ENCODE data around the gene BMPR1A. TPM values are rescaled to one million over a fixed set of nuclear protein-coding genes. Genes with fewer than 3 reads are reported as not detected.

The BMPR1A gene
- total and polyA plus RNA-seq, 9 of the 15 experiments (the other 6 are each of a cell fraction or from before 2014, with no cell fraction given) = 1.6 to 17.5 (median 9.1) TPM

DNA sequence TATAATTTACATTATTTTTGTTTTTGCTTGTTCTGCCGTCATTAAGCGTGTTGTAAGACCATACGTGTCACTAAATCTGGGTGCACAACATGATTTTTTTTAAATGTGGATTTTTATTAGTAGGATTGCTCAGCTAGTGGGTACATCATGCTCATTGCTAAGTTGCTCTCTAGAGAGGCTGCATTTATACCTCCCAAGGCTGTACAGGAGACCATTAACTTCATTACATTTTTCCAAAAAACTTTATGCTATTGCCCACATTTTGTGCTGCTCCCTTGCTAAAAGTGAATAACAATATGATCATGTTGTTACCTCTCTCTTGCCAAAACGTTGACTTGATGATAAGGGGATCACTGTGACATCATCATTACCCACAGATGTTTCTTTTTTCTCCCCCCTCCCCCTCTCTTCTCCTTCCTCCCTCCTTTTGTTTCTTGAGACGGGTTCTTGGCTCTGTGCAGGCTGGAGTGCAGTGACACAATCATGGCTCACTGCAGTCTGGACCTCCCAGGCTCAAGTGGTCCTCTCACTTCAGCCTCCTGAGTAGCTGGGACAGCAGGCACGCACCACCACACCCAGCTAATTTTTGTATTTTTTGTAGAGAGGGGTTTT is 65.1 kb downstream of the BMPR1A start:
- H3K9me3 ChIP-seq (replicated peaks; ENCODE audit: control insufficient read depth, insufficient read depth, low read depth, low read length) = no peaks in the 10 kb centered on the region
- H3K4me3 ChIP-seq = no peak overlapping the region
- H2AFZ ChIP-seq (ENCODE audit: low read depth, low read length) = no peak overlapping the region
- in situ Hi-C loops (cut with MboI) (no loop called here), intact Hi-C loops (cut with micrococcal nuclease) (no loop called here)
- H3K4me2 ChIP-seq (ENCODE audit: insufficient read depth, low read length) = no peak overlapping the region
- ATAC-seq (peak; percentile 75), FAIRE-seq (no peak), DNase-seq (ENCODE audit: extremely low read depth in 1 of 4, low spot score in 3 of 4) (peak; percentile 9 to 55 (median 18))
- 0 out of 3 replicates have a peak, but pooled peaks cover 2% of the 10 kb centered on the region for H3K36me3 ChIP-seq (ENCODE audit: control insufficient read depth, insufficient read depth, low read length)
- CTCF ChIA-PET (ENCODE audit: low intra/inter-chr PET ratio) = no interaction called here
- H3K4me1 ChIP-seq (replicated peaks in 1 of 2; ENCODE audit: control insufficient read depth in 2 of 2, insufficient read depth in 2 of 2, low read length in 2 of 2) = peaks cover 0 to 19% of the 10 kb centered on the region in 2 experiments; a peak in 3 of 5 replicates
- no peaks in the 10 kb centered on the region for H3K27me3 ChIP-seq (ENCODE audit: control insufficient read depth in 2 of 2, insufficient read depth in 2 of 2, low read length in 2 of 2)
- peak overlapping the region; percentile 38; the same call in 1 of the 3 replicates for H3K27ac ChIP-seq (ENCODE audit: extremely low read depth, low read depth, low read length)
- H3K9ac ChIP-seq (ENCODE audit: insufficient read depth in 1 of 2, low read depth in 2 of 2, low read length in 2 of 2) = no peak overlapping the region; a peak in 1 of 4 replicates
- H3K79me2 ChIP-seq (ENCODE audit: control insufficient read depth, insufficient read depth, low read length) = peaks cover 29% of the 10 kb centered on the region
- WGBS (ENCODE audit: insufficient coverage, low coverage, missing lambda C conversion rate) = 60% methylated on average over 4 of the region's 6 CpGs
- POLR2A ChIA-PET = interaction anchor here (0.9 to 1.1 kb wide), 2 partner anchors 8 to 11 kb away, joined by 3 to 4 read pairs; no protein-coding TSS in a partner anchor
- BruUV-seq (replicated peaks) = no TSS peak
- H3K9me1 ChIP-seq (ENCODE audit: control insufficient read depth, insufficient read depth, low read length) = no peaks in the 10 kb centered on the region
- H4K20me1 ChIP-seq (replicated peaks; ENCODE audit: control insufficient read depth, insufficient read depth, low read length) = no peaks in the 10 kb centered on the region; the same call in 1 of the 2 replicates
- TF ChIP-seq, protein P1, sequence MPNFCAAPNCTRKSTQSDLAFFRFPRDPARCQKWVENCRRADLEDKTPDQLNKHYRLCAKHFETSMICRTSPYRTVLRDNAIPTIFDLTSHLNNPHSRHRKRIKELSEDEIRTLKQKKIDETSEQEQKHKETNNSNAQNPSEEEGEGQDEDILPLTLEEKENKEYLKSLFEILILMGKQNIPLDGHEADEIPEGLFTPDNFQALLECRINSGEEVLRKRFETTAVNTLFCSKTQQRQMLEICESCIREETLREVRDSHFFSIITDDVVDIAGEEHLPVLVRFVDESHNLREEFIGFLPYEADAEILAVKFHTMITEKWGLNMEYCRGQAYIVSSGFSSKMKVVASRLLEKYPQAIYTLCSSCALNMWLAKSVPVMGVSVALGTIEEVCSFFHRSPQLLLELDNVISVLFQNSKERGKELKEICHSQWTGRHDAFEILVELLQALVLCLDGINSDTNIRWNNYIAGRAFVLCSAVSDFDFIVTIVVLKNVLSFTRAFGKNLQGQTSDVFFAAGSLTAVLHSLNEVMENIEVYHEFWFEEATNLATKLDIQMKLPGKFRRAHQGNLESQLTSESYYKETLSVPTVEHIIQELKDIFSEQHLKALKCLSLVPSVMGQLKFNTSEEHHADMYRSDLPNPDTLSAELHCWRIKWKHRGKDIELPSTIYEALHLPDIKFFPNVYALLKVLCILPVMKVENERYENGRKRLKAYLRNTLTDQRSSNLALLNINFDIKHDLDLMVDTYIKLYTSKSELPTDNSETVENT (CRISPR knock-in tag; IDR thresholded peaks at IDR 0.05) = no peak
- no peak for TF ChIP-seq PCBP2 (IDR thresholded peaks at IDR 0.05; ENCODE audit: low read depth, low read length, poor library complexity, severe bottlenecking)
- no peak for TF ChIP-seq MTA2 (IDR thresholded peaks at IDR 0.05; ENCODE audit: low read depth)
- TF ChIP-seq TRIM24 (IDR thresholded peaks at IDR 0.05) = peak in 1 of 2 experiments; percentile 37; a peak in 1 of 4 replicates
- no peak for TF ChIP-seq CXXC5 (CRISPR knock-in tag; IDR thresholded peaks at IDR 0.05)
- TF ChIP-seq, protein P2, sequence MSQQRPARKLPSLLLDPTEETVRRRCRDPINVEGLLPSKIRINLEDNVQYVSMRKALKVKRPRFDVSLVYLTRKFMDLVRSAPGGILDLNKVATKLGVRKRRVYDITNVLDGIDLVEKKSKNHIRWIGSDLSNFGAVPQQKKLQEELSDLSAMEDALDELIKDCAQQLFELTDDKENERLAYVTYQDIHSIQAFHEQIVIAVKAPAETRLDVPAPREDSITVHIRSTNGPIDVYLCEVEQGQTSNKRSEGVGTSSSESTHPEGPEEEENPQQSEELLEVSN (IDR thresholded peaks at IDR 0.05; ENCODE audit: borderline replicate concordance in 1 of 2, extremely low read depth in 1 of 2, insufficient read depth in 1 of 2, insufficient read length in 1 of 2, low read depth in 1 of 2, low read length in 1 of 2, poor library complexity in 1 of 2, severe bottlenecking in 1 of 2) = no peak
- TF ChIP-seq HDAC1 (IDR thresholded peaks at IDR 0.05) = 0 out of 4 replicates have a peak, but pooled peaks of 1 of the 2 experiments have one; percentile 27
- no peak for TF ChIP-seq ZFX (CRISPR knock-in tag; IDR thresholded peaks at IDR 0.05)
- TF ChIP-seq CBFA2T3 (IDR thresholded peaks at IDR 0.05) = peak; percentile 21; the same call in 1 of the 2 replicates
- TF ChIP-seq ATF1 (CRISPR knock-in tag; IDR thresholded peaks at IDR 0.05) = no peak
- TF ChIP-seq ATF1 (tag; IDR thresholded peaks at IDR 0.05) = peak; percentile 55; the same call in 1 of the 2 replicates
- TF ChIP-seq, protein P3, sequence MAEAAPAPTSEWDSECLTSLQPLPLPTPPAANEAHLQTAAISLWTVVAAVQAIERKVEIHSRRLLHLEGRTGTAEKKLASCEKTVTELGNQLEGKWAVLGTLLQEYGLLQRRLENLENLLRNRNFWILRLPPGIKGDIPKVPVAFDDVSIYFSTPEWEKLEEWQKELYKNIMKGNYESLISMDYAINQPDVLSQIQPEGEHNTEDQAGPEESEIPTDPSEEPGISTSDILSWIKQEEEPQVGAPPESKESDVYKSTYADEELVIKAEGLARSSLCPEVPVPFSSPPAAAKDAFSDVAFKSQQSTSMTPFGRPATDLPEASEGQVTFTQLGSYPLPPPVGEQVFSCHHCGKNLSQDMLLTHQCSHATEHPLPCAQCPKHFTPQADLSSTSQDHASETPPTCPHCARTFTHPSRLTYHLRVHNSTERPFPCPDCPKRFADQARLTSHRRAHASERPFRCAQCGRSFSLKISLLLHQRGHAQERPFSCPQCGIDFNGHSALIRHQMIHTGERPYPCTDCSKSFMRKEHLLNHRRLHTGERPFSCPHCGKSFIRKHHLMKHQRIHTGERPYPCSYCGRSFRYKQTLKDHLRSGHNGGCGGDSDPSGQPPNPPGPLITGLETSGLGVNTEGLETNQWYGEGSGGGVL (CRISPR knock-in tag; IDR thresholded peaks at IDR 0.05) = no peak
- no peak for TF ChIP-seq TRIM28 (IDR thresholded peaks at IDR 0.05)
- TF ChIP-seq, protein P4, sequence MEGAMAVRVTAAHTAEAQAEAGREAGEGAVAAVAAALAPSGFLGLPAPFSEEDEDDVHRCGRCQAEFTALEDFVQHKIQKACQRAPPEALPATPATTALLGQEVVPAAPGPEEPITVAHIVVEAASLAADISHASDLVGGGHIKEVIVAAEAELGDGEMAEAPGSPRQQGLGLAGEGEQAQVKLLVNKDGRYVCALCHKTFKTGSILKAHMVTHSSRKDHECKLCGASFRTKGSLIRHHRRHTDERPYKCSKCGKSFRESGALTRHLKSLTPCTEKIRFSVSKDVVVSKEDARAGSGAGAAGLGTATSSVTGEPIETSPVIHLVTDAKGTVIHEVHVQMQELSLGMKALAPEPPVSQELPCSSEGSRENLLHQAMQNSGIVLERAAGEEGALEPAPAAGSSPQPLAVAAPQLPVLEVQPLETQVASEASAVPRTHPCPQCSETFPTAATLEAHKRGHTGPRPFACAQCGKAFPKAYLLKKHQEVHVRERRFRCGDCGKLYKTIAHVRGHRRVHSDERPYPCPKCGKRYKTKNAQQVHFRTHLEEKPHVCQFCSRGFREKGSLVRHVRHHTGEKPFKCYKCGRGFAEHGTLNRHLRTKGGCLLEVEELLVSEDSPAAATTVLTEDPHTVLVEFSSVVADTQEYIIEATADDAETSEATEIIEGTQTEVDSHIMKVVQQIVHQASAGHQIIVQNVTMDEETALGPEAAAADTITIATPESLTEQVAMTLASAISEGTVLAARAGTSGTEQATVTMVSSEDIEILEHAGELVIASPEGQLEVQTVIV (CRISPR knock-in tag; IDR thresholded peaks at IDR 0.05; ENCODE audit: borderline replicate concordance) = no peak

All from K562 (cell line).